Measurements from ENCODE around the gene RNF152. TPM values are rescaled to one million over a fixed set of nuclear protein-coding genes. Genes with fewer than 3 reads are reported as not detected.
A peak's percentile ranks its signal among the peaks of the same experiment; 100 is the strongest.
"Not testable (repeated sequence)": the region's sequence is repeated elsewhere in the genome, so short reads cannot be mapped to it uniquely, and the experiment has no call there.

Gene RNF152
- total RNA-seq, 1 donor from 2014 or later = 0.70 TPM

DNA sequence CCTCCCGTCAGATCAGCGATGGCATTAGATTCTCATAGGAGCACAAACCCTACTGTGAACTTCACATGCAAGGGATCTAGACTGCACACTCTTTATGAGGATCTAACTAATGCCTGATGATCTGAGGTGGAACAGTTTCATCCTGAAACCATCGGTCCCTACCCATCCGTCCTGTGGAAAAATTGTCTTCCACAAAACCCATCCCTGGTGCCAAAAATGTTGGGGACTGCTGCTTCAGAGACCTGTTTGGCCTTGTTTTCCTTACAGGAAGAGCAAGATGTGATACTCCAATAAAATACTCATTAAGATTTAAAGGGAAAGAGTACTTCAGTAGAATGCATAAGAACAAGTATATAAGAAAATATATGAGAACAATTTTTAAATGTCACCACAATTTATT is 71.1 kb downstream of the RNF152 start:
- DNase-seq (ENCODE audit: low read depth) = no peak

DNA sequence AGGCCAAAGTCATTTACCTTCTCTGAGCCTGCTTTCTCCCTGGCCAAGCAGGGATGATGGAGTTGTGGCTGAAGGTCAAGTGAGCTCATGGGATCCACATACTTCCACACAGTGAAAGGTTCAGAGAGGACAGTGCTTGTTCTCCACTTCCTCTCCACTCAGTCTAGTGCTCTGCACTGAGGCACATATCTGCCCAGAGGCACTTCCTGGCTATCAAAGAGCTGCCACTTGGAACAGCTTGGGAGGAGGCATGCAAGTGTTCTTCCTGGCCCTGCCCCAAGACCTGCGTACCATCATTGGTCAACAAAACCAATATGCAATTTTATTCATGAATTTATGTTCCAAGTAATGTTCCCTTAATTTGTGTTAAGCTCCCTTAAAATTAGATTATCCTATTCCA is 71.9 kb downstream of the RNF152 start:
- no peak for DNase-seq (ENCODE audit: low read depth)

DNA sequence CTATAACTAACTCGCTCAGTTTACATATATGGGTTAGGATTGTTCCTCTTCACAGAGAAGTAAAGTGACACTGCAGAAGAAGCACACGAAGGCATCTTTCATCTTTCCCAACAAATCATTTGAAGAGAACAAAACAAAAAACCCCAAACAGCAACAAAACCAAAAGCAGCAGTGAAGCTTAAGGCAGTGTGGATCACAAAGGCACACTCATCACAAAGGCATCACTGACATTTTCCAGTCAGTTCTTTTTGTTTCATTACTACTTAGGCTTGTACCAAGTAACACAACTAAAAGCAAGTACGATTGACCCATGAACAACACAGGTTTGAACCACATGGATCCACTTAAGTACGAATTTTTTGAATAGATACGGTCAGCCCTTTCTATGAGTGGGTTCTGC is 75.7 kb downstream of the RNF152 start:
- no peak for DNase-seq (ENCODE audit: low read depth)

DNA sequence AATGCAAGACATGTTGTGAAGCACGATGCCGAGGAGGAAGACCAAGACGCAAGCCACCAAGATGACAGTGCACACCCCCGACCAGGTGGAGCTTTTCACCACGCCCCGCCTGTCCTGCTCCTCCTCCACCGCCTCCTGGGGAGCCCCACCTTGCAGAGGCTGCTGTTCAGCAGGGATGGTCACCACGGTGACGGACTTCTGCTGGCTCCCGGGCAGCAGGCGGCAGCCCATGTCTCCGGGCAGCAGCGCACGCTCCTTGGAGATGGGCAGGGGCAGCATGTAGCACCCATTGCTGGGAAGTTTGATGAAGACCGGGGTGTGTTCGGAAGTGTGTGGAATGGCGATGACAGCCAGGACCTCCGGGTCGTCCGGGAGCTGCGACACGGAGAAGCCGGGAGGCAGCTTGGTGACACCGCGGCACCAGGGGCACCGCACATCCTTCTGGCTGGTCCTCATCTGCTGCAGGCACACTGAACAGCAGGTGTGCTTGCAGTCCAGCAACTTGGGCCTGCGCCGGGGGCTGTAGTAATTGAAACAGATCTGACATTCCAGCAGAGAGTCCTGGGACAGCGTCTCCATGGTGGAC is 76.8 kb downstream of the RNF152 start:
- DNase-seq (ENCODE audit: low read depth) = no peak

DNA sequence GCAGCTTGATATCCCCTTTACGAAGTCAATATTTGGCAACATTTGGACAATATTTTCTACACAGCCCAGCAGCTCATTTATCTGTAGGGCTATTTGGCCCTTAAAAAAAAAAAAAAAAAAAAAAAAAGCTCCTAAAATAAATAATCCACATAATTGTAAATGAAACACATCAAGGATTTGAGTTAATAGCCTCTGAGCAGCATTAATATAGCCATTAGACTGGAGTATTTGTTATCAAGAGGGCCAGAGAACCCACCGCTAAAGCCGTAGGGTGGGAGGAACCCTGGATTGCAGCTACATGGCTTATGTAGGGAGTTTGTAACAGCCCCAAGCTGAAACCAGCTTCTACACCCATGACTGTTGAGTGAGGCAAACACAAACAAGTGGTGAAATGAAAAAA is 84.5 kb downstream of the RNF152 start:
- DNase-seq (ENCODE audit: low read depth) = no peak

DNA sequence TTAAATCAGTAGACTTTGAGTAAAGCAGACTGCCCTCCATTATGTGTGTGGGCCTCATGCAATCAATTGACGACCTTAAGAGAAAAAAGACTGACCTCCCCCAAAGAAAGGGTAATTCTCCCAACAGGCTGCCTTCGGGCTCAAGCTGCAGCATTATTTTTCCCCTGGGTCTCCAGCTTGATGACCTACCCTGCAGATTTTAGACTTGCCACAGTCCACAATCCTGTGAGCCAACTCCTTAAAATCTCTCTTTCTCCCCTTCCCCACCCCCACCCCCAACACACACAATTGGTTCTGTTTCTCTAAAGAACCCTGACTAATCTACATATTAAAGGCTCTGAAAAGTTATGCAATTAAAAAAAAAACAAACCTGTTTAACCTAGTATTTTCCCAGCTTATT is 89.4 kb downstream of the RNF152 start:
- no peak for DNase-seq (ENCODE audit: low read depth)

DNA sequence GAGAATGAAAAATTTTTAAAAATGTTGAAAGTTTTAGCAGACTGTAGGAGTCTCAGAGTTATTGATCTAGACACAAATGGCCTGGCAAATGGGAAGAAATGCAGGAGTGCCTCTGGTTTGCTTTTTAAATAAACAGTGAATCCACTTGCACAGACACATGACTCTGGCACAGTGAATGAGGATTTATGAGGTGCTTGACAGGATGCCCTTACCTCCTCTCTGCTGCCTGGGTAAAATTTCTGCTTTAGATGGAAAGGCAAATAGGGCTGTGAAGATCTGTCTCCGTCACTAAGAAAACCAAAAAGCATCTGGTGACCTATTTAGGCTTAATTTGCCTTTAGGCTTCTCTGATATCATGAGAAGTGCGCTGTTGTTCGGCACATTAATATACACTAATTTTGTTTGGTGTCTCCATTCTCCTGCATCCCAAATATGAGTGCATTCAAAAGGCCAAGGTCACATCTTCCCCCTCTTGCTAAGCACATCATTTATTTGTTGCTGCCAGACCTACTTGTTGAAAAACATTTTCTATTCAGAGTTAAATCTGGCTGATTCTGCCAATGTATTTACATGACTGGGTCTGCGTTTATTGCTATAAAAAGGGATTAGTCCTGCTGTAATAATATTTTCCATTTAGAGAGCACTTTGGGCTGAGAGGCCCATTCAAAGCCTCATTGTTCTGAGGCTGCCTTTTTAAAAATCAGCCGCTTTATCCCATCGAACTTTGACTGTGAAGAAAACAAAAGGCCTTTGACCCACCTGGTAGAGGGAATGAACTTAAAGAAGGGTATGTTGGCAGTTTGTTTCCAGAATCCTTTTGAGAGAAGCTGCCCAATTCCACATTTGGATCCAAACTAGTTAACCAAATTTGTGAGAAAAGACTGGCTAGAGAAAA is 94.9 kb downstream of the RNF152 start:
- no peak for DNase-seq (ENCODE audit: low read depth)

DNA sequence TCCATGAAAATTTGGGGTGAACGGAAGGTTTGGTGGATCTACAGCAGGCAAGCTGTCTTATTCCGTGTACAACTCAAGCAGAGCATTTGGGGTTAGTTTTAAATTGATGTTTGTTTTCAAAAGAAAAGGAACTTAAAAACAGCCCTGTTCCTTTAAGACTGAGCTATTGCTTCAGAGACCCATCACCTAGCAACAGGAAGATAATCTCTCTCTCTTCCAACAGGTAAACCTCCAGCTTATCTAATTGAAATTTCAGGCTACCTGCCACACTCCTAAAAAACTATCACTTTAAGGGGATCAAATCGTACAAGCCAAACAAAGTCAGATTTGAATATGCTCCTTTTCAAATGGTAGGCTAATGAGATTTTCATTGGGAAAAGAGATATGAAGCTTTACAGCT is 101.8 kb downstream of the RNF152 start:
- DNase-seq (ENCODE audit: low read depth) = no peak

DNA sequence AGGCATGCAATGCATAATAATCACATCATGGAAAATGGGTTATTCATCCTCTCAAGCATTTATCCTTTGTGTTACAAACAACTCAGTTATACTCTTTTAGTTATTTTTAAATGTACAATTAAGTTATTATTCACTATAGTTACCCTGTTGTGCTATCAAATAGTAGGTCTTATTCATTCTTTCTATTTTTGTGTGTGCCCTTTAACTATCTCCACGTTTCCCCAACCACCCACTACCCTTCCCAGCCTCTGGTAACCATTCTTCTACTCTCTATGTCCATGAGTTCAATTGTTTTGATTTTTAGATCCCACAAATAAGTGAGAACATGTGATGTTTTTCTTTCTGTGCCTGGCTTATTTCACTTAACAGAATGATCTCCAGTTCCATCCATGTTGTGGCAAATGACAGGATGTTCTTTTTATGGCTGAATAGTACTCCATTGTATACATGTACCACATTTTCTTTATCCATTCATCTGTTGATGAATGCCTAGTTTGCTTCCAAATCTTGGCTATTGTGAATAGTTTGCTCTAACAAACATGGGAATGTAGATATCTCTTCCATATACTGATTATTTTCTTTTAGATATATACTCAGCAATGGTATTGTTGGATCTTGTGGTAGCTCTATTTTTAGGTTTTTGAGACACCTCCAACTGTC is 105.7 kb downstream of the RNF152 start:
- not testable (repeated sequence) for DNase-seq (ENCODE audit: low read depth)

DNA sequence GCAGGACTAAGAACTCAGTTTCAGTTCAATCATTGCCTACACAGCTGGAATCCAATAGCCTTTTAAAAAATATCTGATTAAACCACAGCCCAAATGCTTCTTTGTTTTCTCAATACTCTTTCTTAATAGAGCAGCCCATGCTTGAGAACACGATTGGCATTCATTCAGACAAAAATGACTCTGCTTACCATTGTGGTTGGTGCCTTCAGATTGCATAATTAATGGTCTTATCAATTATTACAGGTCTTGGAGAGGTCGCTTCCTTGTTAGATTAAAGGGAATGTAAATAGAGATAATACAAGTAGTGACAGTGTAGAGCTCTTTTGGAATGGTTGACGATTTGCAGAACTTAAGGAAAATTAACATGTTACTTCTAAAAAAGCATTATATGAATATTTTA is 107.2 kb downstream of the RNF152 start:
- DNase-seq (ENCODE audit: low read depth) = no peak

DNA sequence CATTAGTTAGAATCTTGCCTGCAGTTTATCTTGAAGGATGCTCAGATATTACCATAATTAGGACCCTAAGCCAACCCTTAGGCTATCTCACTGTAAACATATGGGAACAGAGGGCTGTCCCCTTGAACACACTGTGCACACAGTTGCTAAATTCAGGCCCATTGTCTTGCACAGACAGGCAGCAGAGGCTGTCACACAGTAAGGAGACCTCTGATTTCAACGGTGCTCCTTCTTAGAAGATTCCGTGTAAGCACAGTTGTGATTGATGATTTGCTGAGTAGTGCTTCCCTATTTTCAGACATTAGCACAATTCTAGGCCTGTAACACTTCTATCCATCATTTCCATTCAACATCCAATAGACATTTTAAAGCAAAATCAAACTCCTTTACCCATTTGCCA is 108.0 kb downstream of the RNF152 start:
- no peak for DNase-seq (ENCODE audit: low read depth)

DNA sequence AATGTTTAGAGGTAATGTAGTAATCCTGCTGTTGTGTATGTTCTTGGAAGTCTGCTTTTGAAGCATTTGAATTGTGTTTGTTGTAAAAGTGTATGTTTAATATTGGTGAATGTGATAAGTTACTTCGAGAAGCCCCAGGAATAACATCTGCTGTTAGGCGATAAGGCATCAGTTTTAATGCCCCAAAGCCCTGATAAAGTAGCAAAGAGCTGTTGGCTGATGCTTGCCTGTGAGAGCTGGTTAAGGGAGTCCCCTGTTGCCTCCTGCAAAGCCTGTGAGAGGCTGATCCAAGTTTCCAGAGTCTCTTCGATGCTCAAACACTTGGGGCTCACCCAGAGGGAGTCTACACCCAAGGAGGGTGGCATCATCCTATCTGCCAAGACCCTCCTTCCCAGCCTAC is 110.3 kb downstream of the RNF152 start:
- DNase-seq (ENCODE audit: low read depth) = no peak

DNA sequence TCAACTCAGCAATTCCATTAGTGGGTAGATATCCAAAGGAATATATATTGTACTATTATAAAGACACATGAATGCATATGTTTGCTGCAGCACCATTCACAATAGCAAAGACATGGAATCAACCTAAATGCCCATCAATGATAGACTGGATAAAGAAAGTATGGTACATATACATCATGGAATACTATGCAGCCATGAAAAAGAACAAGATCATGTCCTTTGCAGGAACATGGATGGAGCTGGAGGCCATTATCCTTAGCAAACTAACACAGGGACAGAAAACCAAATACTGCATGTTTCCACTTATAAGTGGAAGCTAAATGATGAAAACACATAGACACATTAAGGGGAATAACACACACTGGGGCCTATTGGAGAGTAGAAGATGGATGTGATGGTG is 116.6 kb downstream of the RNF152 start:
- not testable (repeated sequence) for DNase-seq (ENCODE audit: low read depth)

DNA sequence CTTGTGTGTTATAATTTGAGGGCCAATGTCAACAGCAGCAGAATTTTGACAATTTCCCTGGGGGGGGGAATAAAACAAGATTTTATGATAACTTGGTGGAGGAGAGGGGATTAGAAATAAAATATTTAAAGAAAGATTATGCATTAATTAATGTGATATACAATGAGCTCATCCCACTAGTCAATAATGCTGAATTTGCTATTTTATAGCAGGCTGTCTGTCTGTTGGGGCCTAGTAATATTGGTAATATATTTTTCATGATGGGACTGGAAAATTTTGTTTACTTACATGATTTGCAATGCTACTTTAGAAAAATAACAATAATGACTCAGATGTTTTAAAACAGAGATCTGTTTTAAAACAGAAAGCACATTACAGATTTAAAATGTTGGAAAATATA is 118.0 kb downstream of the RNF152 start:
- no peak for DNase-seq (ENCODE audit: low read depth)

DNA sequence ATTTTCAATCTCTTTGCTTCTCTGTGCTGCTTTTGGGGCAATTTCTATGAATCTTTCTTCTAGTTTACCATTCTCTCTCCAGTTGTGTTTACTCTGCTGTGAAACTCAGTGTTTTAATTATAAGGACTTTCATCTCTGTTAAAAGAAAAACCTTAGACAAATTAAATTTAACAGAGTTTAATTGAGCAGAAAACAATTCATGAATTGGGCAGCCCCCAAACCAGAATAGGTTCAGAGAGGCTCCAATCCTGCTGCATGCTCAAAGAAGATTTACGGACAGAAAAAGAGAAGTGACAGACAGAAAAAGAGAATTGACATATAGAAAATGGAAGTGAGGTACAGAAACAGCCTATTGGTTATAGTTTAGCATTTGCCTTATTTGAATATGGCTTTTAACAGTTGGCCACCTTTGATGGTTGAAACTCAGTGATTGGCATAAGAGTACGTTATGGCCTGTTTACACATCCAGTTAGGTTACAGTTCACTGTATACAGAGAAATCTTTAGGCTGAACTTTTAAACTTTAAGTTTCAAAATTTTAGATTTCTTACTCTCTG is 120.4 kb downstream of the RNF152 start:
- DNase-seq (ENCODE audit: low read depth) = no peak

DNA sequence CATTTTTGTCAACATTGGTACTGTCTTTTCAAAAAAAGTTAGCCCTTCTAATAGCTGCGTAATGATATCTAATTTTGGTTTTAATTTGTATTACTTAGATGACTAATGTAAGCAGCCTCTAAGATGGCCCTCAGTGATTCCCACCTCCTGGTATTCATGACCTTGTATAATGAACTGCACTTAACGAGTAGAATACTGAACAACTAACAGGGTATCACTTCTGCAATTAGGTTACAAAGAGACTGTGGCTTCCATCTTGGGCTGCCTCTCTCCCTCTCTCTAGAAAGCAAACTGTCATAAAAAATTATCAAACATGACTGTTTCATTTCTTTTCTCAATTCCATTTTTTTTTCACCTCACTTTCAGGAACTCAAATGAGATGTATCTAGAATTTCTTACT is 120.9 kb downstream of the RNF152 start:
- no peak for DNase-seq (ENCODE audit: low read depth)

DNA sequence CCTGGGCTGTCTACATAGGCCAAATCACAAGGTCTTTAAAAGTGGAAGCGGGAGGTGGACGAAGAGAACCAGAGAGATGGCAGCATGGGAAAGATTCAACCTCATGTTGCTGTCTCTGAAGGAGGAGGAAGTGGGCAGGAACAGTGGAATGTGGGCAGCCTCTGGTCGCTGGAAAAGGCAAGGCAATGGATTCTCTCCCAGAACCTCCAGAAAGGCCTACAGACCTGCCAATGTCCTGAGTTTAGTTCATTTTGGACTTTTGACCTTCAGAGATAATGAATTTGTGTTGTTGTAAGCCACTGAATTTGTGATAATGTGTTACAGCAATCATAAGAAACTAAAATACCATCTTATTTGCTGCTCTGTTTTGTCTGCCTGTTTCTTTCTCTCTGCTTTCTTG is 122.5 kb downstream of the RNF152 start:
- DNase-seq (ENCODE audit: low read depth) = no peak

DNA sequence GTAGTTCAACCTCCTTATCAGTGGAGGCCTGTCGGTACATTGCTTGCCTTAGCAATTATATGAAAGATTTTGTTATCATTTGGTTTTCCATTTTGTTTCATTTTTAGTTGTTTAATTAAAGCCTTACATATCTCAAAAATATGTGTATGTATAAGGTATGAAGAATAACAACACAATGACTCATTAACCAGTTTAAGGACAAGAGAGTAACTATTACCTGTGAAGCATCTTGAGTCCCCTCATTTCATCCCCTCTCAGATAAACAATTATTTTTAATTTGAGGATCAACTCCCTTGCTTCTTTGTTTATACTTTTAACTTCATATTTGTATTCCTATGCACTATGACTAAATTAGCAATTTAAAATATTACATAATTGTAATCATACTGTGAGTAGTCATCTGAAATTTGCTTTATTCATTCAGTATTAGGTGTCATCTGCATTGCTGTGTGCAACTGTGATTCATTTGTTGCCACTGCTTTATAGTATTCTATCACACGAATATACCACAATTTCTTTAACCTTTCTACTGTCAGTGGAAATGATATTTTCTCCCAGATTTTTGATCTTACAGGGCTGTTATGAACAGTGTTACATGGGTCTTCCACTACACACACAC is 126.4 kb downstream of the RNF152 start:
- DNase-seq (ENCODE audit: low read depth) = no peak

DNA sequence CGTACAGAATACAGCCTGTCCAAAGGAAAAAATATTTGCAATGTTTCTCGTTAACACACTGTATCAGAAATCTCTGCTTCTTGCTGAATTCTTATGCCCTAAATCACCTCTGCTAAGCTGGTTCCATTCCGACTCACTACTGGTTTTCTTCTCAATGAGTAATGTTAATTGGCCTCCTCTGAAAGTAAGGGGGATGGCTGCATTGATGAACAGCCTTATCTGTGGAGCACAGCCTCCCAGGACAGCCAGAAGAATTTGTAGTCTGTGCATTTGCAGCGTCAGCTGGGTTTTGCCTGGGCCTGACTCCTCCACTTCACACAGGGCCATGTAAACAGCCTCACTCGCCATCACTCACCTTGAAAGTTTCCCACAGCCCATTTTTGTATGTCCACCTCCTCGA is 127.7 kb downstream of the RNF152 start:
- DNase-seq (ENCODE audit: low read depth) = peak; percentile 28

DNA sequence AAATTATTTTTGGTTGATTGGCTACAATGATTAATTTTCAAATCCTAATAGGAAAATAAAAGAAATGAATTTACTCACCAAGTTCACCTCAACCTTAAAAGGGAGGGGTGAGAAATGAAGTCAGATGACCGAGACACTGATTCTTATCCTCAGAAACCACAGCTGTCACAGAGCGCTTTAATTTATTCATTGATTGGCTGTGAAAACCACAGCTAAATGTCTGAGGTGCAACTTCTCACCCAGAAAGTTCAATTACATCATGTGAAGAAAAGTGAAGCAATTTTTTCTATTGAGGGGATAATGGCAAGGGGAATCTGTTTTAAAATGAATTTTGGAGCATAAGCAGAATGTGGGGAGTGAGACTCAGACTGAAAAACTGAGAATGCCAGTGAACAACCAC is 128.4 kb downstream of the RNF152 start:
- peak; percentile 69 for DNase-seq (ENCODE audit: low read depth)

DNA sequence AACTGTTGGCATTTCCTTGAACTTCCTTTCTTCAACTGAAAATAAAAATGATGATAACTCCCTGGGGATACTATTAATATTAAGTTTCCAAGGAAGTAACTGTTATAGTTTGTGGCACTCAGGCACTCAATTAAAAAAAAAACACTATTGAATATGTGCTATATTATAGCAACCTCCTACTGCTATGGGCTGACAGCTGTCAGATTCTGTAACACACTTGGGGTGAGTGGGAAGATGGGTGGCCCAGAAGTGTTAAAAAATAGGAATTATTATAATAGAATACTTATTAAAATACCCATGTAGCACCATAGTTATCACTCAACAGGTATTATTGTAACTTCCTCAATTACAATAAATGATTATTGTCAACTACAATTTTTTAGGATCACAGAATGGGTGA is 130.9 kb downstream of the RNF152 start:
- DNase-seq (ENCODE audit: low read depth) = no peak

Measured in renal cortical epithelial cell (primary cell).